GM06990 (cell line): ENCODE data around the gene CNOT6.

Source experiments
- DNase-seq: peaks from one replicate; pipeline ENCODE4 v3.0.0-alpha.2; 2011; ENCODE audit not compliant: insufficient read length; ENCODE audit errors: extremely low read depth
- H3K27me3 ChIP-seq: replicated peaks from 2 replicates; pipeline ENCODE4 v1.6.0; 2011; ENCODE audit warnings: low read length; ENCODE audit not compliant: control insufficient read depth, insufficient read depth
- H3K36me3 ChIP-seq: 2 replicates; pipeline ENCODE4 v1.5.1; 2011; ENCODE audit warnings: low read length; ENCODE audit not compliant: control insufficient read depth, insufficient read depth
- H3K4me3 ChIP-seq: replicated peaks from 2 replicates; pipeline ENCODE4 v1.5.1; 2011; ENCODE audit warnings: low read depth, mild to moderate bottlenecking, control low read depth, low read length
- TF ChIP-seq, protein P1 (sequence below): IDR thresholded peaks from 2 replicates; pipeline ENCODE4 v1.5.1; 2011; ENCODE audit warnings: low read length, control low read depth, mild to moderate bottlenecking, inconsistent platforms; ENCODE audit not compliant: insufficient read depth, poor library complexity, severe bottlenecking

The CNOT6 gene

DNA sequence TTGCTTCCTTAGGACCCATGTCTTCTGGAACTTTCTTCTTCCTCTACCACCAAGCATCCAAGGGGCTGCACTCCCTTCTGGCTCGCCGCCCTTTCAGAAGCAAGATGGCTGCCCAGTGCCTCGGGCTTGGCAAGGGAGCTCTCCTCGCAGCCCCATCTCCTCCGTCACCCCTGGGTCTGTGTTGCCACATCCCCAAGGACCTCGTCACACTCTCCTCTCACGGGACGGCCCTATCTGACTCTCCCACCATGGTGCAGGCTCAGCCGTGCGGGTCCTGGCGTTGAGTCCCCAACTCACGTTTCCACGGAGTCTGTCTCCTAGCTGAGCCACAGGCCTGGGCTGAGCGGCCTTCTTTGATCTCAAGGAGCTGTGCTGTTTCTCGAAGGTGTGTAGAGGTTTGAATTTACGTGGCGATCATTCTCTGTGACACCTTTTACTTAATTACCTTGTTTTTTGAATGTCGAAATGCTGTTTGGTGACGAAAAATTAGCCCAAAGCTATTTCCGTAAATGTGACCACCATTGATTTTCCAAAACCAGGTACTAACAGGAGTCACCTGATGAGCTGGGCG lies 112.1 kb downstream of the CNOT6 start:
- no peak for DNase-seq
- Histone ChIP-seq H3K27me3 (no peaks in the 10 kb centered on the region; the same call in 1 of the 2 replicates), H3K36me3 (no peaks in the 10 kb centered on the region), H3K4me3 (no peak overlapping the region)
- TF ChIP-seq, protein P1, sequence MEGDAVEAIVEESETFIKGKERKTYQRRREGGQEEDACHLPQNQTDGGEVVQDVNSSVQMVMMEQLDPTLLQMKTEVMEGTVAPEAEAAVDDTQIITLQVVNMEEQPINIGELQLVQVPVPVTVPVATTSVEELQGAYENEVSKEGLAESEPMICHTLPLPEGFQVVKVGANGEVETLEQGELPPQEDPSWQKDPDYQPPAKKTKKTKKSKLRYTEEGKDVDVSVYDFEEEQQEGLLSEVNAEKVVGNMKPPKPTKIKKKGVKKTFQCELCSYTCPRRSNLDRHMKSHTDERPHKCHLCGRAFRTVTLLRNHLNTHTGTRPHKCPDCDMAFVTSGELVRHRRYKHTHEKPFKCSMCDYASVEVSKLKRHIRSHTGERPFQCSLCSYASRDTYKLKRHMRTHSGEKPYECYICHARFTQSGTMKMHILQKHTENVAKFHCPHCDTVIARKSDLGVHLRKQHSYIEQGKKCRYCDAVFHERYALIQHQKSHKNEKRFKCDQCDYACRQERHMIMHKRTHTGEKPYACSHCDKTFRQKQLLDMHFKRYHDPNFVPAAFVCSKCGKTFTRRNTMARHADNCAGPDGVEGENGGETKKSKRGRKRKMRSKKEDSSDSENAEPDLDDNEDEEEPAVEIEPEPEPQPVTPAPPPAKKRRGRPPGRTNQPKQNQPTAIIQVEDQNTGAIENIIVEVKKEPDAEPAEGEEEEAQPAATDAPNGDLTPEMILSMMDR = no peak

DNA sequence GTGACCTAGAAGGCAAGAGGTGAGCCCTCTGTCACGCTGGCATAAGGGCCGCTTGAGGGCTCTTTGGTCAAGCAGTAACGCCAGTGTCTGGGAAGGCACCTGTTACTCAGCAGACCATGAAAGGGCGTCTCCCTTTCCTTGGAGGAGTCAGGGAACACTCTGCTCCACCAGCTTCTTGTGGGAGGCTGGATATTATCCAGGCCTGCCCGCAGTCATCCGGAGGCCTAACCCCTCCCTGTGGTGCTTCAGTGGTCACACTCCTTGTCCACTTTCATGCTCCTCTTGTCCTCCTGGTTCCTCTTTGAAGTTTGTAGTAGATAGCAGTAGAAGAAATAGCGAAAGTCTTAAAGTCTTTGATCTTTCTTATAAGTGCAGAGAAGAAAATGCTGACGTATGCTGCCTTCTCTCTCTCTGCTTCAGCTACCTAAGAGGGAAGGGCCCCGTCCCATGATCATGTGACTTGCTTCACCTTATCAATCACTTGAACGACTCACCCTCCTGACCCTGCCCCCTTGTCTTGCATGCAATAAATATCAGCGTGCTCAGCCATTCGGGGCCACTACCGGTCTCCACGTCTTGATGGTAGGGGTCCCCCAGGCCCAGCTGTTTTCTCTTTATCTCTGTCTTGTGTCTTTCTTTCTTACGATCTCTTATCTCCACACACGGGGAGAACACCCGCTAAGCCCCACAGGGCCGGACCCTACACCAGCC lies 113.8 kb downstream of the CNOT6 start:
- Histone ChIP-seq H3K27me3 (no peaks in the 10 kb centered on the region; the same call in 1 of the 2 replicates), H3K36me3 (no peaks in the 10 kb centered on the region), H3K4me3 (no peak overlapping the region)
- TF ChIP-seq, protein P1 = no peak
- DNase-seq = no peak

DNA sequence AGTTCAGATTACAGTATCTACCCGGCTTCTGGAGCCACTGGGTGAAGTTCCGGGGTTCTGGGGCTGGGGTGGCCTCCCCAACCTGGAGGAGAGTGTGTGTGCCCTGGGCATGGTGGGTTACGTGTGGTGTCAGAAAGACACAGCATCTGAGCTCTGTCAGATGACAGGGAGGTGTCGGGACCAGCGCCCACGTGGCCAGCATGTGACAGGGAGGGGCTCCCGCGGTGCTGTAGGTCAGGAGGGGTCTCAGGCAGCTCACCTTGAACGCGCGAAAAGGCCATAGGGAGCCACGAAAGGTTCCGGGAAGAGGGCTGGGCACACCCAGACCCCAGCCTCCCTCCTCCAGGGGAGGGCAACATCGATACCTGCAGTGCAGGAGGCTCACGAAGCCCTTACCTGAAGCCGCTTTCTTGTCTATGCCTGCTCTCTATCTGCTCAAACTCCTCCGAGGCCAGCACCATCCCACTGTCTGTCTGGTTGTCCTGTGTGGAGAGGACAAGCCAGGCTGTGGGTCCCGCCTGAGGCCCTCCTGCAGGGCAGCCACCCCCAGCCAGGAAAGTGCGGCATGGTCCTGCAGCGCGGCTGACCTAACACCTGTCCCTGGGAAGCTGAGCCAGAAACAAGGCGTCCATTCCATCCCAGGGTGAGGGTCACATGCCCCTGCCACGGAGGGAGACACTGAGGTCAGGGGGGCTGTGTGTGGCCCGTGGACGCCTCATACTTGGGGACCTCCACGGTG lies 114.6 kb downstream of the CNOT6 start:
- Histone ChIP-seq H3K36me3 (no peaks in the 10 kb centered on the region), H3K27me3 (no peaks in the 10 kb centered on the region; the same call in 1 of the 2 replicates), H3K4me3 (no peak overlapping the region)
- DNase-seq = no peak
- TF ChIP-seq, protein P1 = no peak

DNA sequence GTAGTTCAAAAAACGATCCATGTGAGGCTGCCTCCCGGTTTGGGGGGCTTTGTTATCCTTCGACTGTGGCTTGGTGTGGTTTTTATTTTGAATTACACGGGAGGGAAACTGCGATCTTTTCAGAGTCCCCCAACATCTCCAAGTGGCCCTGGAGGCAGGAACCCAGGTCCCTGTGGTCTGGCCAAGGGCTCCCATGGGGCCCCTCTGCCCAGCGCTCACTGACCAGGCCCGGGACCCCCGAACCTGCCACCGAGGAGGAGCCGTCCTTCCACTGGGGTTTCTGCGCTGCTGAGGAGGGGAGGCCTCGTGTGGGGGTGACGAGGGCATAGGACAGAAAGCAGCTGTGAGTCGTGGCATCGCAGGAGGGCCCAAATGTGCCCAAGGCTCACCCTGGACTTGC lies 115.2 kb downstream of the CNOT6 start:
- TF ChIP-seq, protein P1 = no peak
- no peaks in the 10 kb centered on the region for H3K36me3 ChIP-seq
- no peak for DNase-seq
- H3K4me3 ChIP-seq = no peak overlapping the region
- H3K27me3 ChIP-seq = no peaks in the 10 kb centered on the region; the same call in 1 of the 2 replicates

DNA sequence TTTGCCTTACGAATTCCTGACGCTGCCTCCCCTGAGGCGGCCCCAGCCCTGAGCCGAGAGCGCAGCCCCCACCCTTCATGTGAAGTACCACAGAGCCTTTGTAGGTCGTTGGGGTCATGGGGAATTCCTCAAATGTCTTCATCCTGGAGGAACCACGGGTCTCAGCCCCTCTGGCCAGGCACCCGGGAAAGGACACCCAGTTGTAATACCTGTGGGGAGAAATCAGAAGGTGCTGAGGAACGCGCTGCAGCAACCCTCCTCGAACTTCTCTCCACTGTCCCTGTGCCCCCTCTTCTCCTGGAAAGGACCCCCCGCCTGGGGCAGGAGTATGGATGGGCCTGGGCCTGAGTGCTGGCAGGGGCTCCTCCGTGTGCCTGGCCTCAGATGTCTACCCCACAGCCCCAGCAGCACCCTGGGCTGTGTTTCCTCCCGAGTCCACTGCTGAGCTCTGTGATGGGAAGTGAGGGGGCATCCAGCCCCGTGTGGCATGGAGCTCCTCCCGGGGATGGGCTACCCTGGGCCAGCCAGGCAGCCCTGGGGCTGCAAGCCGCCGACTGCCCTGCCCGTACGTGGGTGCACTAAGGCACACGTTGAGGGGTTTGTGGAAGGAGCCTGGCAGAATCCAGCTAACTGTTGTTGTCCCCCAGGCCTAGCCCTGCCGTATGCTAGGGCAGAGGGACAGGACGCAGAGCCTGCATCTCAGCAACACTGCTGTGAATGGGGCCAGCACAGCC lies 115.8 kb downstream of the CNOT6 start:
- no peaks in the 10 kb centered on the region; the same call in 1 of the 2 replicates for H3K27me3 ChIP-seq
- no peak overlapping the region for H3K4me3 ChIP-seq
- H3K36me3 ChIP-seq = no peaks in the 10 kb centered on the region
- no peak for DNase-seq
- TF ChIP-seq, protein P1 = no peak
